HUDEP-2 (cell line): ENCODE measurements around the gene CLK1.
A peak's percentile ranks its signal among the peaks of the same experiment; 100 is the strongest.
"Not testable (repeated sequence)": the region's sequence is repeated elsewhere in the genome, so short reads cannot be mapped to it uniquely, and the experiment has no call there.

ENCODE experiments used
- DNase-seq, 76 experiments: peaks; one replicate each; lab custom pipeline; 2025; ENCODE audit not compliant: unreplicated experiment in 76 of 76; lab: John Stamatoyannopoulos, UW

Gene CLK1

GRCh38 chr2:200864176-200865034 is at the start of gene CLK1:
TSS of gene CLK1 (minus strand) at chr2:200864658. CDS start at chr2:200861862, 2,796 bp downstream.
- peak in 75 of 76 experiments; percentile 39 to 94 (median 84) for DNase-seq

- DNase-seq = no peak
Measured at GRCh38 chr2:200913654-200914053, 49.2 kb upstream of the CLK1 start.

GRCh38 chr2:200909958-200910357 is 45.5 kb upstream of the CLK1 start:
- DNase-seq = no peak

DNA sequence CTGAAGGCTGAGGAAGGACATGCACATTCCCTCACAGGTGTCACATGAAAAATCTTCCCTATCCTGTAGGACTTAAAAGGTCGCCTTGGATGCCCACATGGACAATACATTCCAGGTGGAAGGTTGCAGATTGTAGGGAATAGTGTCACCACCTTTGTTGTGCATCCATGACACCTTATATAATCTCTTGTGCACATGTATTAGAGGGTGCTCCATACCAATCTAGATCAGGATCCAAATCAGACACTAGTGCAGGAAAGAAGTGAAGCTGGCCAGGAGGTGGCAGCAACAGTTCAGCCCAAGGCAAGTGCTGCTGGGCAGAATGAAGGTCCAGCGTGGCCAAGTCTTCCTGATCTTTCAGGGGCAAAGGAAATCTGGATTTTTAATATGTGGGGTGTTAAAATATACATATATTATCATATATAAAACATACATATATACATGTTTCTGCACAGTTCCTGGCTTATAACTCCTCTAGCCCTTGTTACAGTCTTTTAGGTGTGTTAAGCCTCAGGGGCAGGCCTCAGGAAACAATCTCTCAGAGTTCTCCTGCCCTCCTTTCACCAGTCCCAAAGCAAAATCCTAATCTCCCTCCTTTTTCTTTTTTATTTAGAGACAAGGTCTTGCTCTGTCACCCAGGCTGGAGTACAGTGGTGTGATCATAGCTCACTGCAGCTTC is 41.3 kb upstream of the CLK1 start:
- DNase-seq = peak in 67 of 76 experiments; percentile 2 to 75 (median 53)

- peak in 72 of 76 experiments; percentile 6 to 85 (median 62) for DNase-seq
Measured at GRCh38 chr2:200901459-200902072, 37.1 kb upstream of the CLK1 start.

DNA sequence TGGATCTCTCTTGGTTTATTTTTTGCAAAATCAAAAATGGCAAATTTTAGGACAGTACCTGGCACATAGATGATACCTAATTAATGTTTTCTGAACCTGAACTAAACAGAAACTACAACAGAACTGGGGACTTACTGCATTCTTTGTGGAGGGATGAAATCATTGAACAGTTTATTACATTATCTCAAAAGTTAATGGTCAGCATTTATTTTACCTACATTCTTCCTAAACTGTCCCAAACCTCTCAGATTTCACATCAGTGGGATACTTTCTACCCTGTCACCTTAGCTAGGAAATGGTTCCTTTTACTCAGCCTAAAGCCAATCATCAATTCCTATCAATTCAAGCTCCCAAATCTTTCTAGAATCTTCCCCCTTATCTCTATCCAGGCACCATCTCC is 35.0 kb upstream of the CLK1 start:
- no peak for DNase-seq

- DNase-seq = peak; percentile 33 to 97 (median 93)
Measured at GRCh38 chr2:200888704-200889625, 24.5 kb upstream of the CLK1 start, which contains the start of the genes NIF3L1 and PPIL3. TSS of gene NIF3L1 (plus strand) at chr2:200889371. CDS start at chr2:200891944, 2,573 bp downstream. TSS of gene PPIL3 (minus strand) at chr2:200889077. CDS start at chr2:200887615, 1,462 bp downstream.

DNA sequence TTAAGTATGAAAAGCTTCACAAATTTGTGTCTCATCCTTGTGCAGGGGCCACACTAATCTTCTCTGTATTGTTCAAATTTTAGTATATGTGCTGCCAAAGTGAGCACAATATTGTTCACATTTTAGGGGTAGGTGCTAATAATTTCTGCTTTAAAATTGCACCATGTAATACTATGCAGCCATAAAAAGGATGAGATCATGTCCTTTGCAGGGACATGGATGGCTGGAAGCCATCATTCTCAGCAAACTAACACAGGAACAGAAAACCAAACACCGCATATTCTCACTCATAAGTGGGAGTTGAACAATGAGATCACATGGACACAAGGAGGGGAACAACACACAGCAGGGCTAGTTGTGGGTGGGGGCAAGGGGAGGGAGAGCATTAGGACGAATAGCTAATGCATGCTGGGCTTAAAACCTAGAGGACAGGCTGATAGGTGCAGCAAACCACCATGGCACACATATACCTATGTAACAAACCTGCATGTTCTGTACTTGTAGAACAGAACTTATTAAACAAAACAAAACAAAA is 17.3 kb upstream of the CLK1 start:
- DNase-seq = not testable (repeated sequence)

GRCh38 chr2:200878289-200878880 is 13.9 kb upstream of the CLK1 start:
- DNase-seq = no peak

- DNase-seq = peak in 2 of 76 experiments; percentile 11 to 13
Measured at GRCh38 chr2:200877443-200877842, 13.0 kb upstream of the CLK1 start.

DNA sequence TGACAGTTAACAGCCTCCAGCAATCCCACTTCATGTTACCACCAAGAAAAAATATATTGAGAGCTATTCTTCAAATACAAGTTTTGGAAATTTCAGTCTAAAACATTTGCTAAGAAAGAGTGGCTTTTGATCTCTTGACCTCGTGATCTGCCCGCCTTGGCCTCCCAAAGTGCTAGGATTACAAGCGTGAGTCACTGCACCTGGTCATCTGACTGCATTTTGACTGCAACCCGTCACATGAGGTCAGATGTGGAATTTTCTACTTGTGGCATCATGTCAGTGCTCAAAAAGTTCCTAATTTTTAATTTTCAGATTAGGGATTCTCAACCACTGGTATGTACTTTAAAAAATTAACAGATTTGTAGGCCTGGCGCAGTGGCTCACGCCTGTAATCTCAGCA is 9.1 kb upstream of the CLK1 start:
- no peak for DNase-seq

DNA sequence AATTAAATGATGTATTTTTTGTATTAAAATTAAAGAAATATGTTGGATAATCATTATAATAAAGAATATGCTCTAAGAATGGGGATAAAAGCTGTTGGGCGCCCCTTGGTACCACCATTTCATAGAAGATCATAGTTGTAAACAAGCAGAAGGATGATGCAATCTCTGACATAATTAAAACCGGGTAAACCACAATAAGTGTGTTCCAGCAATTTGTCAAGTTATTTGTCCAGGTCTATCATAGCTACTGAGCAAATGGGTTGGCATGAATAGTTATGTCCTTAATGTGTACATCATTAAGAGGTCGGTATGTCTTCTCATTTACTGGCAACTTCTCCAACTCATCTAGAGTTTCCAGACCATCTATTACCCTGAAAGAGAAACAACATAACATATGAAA is 6.7 kb upstream of the CLK1 start:
- DNase-seq = no peak

- peak in 7 of 76 experiments; percentile 9 to 47 (median 25) for DNase-seq
Measured at GRCh38 chr2:200869014-200869413, 4.6 kb upstream of the CLK1 start.

GRCh38 chr2:200863782-200864175 is 679 bp downstream of the CLK1 start:
- DNase-seq = peak in 3 of 76 experiments; percentile 5 to 26 (median 20)

DNA sequence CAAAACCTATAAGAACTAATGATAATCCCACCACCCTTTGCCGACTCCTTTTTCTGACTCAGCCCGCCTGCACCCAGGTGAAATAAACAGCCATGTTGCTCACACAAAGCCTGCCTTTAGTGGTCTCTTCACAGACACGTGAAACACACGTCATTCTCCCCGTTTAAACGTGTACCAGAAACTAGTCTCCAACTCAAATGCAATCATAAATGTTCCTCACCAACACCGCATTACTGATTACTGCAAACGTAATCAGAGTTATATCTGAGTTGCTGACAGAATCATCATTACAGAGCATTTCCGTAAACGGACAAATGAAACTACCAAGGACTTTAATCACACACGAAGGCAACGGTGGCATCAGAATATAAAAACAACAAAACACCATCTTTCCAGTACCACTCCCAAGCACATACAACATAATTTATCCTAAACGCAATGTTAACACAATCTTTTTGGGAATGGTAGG is 1.9 kb downstream of the CLK1 start:
- peak in 9 of 76 experiments; percentile 3 to 30 (median 18) for DNase-seq

- no peak for DNase-seq
Measured at GRCh38 chr2:200861617-200862155, 2.8 kb downstream of the CLK1 start.

- DNase-seq = no peak
Measured at GRCh38 chr2:200860092-200860795, 4.2 kb downstream of the CLK1 start.

- no peak for DNase-seq
Measured at GRCh38 chr2:200856806-200857205, 7.7 kb downstream of the CLK1 start.
